Measurements from ENCODE around the gene C11orf91.
"Not testable (repeated sequence)": the region's sequence is repeated elsewhere in the genome, so short reads cannot be mapped to it uniquely, and the experiment has no call there.

C11orf91 gene

DNA sequence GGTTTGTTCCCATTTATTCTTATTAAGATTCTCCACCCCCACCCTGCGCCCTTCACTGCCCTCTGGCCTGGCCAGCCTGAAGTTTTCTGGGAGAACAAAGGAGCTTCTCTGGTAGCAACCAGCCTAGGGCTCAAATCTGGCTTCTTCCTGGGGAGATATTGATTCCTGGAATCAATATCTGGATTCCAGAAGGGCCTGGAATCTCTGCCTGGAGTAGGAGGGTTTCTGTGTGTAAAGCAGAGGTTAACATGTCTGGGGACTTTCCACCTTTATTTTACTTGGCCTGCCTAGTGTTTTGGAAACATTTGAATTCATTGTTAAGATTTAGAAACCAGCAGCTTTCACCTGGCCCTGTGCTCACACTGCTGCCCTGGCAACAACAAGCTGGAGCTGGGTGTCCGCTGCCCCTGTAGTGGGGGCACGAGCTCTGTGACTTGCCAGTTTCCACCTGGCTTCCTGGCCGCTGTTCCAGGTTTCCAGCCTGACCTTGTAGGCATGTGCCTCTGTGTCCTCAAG is 5.5 kb downstream of the C11orf91 start:
- no peak for DNase-seq

DNA sequence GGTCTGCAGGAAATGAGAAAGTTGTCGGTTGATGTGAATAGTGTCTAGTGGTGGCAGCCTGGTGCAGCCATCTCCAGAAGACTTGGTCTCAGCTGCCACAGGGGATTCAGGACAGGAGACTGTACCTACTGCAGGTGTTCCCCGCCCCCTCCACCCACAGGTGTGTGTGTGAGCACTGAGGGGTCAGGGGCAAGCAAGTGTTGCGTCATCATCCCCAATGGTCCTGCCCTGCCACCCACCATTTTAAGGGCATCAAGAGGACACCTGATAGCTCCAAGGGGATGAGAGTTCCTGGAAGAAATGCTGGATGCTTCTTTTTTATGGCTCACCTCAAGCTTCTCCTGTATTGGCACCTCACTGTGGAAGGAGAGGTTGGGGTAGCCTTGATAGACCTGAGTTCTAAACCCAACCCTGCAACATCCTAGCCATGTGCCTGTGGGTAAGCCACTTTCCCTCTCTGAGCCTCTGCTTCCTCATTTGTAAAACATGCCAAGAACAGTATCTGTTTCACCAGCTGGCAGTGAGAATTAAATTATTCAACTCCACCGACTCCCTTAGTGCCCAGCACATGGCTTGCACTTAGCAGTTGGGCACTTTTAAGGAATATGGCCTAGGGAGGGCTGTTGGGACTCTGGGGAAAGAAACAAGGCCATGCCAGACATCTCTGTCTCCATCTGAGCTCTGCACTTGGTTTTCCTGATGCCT is 6.1 kb downstream of the C11orf91 start:
- no peak for DNase-seq

DNA sequence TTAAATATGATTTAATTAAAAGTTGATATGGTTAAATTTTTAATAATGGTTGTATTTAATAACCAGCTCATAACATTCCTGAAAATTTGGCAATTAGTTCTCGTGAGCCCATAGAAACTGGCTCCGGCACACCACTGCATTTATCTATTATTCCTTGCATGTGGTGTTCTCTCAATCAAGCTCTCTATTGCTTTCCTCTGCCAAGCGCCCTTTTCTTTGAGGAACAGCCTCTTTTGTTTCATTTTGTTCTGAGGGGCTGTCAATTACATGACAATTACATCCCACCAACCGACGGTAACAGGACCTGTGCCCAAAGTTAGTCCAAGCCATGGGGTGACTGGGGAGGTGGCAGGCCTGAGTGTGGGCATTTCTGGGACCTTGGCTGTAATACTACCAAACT is 8.1 kb downstream of the C11orf91 start:
- DNase-seq: no peak

DNA sequence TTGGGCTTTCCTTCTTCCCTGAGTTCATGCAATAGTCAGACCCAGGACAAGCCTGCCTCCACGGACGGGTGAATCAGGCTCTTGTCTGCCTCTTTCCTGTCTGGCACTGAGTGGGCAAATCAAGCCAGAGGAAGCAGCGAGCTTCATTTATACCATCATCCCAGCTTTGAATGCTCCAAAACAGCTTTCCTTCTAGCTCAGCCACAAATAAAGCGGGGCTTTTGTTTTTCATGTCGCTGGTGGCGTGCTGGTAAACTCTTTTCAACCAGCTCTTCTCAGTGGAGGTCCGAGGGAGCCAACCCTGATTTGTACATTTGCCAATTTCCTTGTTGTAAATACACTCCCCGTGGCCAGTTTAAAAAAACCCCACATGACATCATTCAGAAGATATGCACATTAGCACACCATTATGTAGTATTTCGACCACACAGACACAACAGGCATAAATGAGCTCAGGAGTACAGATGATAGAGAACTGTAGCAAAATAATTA is 8.6 kb downstream of the C11orf91 start:
- no peak for DNase-seq

DNA sequence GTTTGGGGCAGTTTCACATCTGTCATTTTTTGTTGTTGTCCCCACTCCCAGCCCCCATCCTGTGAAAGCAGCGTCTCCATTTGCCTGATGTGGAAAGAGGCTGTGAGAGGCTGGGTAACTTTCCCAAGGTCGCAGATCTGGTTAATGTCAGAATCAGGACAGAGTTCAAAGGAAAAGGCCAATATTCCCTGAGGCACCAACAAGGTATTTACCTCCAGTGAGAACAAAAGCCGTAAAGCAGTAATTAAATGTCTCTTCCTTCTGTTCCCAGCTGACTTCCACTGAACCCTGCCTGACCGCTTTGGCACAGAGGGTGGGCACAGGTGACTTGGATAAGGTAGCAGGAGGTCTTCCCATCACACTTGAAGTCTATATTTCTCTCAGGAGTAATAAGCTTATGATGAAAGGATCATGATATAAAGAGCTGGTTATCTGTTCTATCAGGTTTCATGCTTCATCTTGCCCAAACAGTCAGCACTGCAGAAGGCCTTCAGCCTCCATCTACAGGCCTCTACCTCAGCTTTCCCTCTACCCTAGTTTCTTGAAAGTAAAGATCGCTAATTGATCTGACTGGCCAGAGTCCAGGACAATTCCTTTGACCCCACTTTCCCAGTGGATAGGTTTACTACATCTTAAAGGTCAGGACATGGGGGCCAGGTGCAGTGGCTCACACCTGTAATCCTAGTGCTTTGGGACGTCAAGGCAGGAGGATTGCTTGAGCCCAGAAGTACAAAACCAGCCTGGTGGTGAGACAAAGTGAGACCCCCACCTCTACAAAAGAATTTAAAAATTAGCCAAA is 9.4 kb downstream of the C11orf91 start:
- DNase-seq: no peak

DNA sequence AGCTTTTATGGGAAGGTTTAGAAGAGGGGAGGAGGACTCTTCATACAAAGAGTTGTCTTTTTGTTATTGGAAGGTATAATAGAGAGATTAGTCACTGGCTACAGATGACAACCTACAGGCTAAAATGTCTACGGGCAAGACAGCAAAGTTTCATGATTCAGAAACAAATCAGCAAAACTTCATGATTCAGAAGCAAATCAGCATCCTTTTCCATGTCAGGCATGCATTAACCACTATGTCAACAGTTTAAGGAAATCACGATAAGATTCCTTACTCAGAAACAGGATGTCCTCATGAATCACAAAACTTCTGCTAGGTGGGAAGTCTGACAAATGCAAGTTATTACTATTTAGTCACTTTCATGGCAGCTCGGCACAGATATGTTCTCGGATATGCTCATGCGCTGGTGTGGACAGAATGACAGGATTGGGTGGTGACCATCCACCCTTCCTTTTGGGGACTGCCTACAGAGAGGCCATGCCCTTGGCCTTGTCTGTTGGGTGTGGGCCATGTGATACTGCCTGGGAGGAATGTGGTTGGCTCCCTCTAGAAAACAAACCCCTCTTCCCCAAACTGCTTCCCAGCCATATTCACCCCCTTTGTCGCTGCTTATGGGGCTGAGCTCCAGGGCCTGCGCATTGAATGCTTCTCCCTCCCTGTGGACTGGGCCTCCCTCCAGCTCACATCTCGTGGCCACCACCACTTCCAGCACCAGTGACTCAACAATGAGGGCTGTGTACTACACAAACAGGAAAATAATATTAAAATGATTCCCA is 10.1 kb downstream of the C11orf91 start:
- no peak for DNase-seq

DNA sequence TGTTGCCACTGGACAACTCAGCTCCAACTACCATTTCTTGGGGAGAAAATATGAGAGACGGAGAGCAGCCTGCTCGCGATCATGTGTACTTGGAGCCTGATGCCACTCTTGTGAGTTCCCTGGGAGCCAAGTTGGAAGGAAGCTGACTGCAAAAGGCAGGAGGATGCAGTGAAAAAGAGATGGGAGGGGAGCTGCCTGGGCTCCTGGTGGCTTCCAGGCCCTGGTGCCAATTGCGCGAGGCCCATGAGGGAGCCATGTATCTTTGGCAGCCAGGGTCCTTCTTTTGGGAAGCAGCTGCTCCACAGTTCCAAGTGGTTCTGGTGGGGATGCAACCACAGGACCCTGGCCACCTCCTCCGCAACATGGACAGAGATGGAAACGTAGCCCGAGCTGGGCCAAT is 11.1 kb downstream of the C11orf91 start:
- DNase-seq: peak; percentile 44

DNA sequence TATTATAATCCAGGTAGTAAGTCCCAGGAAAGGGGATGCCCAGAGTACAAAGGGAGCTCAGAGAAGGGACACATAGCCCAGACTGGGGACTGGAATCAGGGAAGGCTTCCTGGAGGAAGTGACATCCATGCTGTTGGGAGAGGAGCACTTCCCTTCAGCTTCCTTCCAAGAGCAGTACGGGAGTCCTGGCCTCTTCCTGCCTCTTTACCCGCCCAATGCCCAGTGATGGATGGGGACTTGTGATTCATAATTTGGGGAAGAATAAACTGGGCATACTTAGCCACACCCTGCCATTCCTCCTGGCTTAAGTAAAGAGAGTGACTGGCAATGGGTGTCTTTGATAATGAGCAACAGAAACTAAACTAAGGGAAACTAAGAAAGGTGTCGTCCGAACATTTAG is 11.5 kb downstream of the C11orf91 start:
- no peak for DNase-seq

DNA sequence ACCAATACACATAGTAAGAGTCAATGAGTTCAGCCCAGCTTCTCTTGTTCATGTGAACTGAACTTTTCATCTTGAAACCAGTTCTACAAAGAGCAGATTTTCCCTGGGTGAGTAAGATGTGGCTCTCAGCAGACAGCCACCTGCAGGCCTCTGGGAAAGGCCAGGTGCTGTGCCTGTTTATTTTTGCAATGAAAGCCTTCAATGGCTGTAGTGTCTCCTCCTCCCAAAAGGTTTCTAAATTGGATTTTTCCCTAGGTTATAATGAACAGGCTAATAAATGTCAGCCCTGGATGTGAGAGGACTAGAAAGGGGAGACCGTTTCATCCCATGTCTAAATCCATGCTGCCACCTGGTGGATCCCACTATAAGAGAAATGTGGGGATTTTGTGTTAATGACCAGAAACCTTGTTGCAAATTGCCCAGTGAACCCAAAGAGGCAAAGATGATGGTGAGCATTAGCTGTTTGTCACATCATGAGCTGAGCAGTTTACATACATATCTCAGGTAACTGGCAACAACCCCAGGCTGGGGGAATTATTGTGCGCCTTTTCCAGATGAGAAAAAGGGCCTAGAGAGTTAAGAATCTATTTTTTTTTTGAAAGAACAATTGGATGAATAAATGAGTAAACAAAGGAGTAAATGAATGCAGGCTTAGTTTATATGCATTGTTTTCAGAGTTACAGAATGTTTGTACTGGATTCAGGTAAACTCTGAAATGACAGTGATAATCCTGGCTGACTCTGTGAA is 12.7 kb downstream of the C11orf91 start:
- DNase-seq: peak; percentile 44

DNA sequence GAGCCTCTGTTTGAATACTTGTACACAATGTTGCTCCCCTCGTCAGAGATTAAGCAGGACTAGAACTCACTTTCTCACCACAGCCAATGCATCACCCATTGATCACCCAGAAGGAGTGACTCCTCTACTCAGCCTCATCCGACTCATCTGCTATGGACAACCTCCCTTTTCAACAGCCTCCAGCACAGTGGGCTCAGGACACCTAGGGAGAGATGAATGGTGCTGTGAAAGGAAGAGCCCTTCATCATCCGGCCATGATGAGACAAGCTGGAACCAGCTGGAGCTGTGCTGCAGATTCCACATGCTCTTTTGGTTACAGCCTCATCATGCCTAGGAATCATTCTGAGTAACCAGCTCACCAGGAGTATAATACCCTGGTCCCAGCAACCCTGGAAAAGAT is 15.5 kb downstream of the C11orf91 start:
- DNase-seq: peak; percentile 26

DNA sequence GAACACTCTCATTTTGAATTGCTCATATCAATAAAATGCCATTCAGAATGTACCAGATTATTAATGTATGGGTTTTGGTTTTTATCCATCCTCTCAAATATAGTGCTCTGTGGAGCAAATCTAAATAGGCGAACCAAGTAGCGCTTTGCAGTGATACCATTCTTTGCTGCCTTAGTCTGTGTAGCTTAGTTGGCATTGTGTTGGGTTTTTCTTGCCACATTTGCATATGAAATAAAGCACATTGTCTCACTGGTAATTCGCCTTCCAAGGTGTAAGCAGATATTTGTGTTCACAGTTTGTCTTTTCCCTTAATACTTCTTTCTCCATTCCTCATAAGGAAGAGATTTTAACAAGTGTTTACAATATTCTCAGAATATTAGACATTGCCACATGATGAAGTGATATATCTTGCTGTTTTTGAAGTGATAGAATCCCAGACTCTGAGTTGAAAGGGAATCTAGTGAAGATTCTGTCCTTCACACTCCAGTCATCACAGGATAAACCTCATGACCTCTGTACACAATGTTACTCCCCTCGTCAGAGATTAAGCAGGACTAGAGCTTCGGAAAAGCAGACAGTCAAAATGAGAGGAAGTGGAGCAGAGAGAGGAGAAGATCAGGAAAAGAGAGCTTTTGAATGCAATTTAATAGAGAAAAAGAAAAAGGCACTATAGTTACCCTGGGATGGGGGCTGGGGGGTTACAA is 16.5 kb downstream of the C11orf91 start:
- no peak for DNase-seq

DNA sequence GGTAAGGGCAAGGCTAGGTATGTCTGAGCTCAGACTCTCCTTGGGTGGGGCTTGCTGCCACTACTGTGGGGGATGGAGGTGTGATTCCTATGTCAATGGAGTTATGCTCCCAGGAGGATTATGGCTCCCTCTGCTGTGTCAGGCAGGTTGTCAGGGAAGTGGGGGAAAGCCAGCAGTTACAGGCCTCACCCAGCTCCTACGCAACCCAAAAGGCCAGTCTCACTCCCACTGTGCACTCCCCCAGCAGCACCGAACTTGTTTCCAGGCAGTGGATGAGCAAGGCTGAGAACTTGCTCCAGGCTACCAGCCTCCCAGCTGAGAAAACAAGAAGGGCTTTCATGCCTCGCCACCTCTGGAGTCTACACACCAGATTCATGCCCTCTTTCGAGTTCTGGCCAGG is 18.2 kb downstream of the C11orf91 start:
- peak; percentile 33 for DNase-seq

DNA sequence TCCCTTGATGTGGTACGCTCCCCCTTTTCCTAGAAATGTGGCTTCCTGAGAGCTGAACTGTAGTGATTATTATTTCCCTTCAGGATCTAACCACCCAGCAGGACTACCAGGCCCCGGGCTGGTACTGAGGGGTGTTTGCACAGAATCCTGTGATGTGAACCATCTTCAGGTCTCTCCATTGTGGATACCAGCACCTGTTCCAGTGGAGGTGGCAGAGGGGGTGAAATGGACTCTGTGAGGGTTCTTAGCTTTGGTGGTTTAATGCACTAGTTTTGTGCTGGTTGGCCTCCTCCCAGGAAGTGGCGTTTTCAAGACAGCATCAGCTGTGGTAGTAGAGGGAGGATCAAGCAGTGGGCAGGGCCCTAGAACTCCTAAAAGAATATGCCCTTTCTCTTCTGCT is 18.6 kb downstream of the C11orf91 start:
- peak; percentile 23 for DNase-seq

DNA sequence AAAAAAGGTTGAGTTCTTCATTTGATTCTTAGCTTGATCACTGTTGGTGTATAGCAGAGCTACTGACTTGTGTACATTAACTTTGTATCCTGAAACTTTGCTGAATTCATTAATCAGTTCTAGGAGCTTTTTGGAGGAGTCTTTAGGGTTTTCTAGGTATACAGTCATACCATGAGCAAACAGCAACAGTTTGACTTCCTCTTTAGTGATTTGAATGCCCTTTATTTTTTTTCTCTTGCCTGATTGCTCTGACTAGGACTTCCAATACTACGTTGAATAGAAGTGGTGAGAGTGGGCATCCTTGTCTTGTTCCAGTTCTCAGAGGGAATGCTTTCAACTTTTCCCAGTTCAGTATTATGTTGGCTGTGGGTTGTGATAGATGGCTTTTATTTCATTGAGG is 22.0 kb downstream of the C11orf91 start:
- not testable (repeated sequence) for DNase-seq

DNA sequence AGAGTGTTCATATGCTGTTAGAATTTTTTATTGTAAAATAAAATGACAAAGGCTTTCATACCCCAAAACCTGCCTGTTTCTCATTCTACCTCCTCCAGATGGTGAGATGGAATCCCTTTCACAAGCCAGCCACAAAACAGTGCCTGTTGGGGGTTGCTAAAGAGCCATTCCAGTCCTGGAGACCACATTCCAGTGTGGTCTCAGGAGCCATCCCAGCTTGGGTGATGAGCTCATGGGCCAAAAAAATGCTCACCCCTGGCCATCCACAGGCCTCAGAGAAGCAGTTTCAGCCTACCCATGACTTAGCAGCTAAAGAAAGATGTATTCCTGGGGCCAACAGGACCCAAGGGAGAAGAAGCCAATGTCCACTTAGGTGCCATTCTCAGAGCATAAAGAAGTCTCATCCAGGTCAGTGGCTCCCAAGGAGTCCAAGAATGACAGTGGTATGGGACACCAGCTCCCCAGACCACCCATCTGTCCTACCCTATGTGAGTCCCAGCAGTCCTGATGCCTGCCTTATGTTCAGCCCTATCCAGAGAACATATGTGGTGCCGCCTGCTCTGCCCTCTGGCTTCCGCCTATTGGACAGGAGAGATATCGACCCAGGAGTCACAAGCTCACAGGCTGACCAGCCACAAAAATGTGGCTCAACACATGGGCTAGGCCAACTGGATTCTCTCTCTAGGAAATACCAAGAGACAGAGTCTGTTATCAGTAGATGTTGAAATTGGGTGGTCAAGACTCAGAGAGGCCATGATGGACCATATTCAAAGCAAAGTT is 26.4 kb downstream of the C11orf91 start:
- no peak for DNase-seq

DNA sequence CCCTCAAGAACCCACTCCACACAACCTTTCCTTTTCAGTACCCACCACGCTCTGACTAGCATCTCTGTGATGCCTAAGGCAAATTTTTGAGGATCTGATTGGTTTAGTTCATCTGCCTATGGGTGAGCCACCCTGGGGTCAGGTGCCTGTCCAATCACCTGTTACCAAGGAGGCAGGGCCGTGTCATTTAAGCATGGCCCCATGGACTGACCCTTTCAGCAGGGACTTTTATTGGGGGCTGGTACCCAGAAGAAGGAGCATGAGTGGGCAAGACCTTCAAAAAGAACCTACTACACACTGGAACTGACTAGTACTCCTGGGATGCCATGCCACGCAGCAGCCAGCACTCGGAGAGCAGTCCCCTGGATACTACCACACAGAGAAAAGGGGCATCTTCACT is 28.4 kb downstream of the C11orf91 start:
- no peak for DNase-seq

DNA sequence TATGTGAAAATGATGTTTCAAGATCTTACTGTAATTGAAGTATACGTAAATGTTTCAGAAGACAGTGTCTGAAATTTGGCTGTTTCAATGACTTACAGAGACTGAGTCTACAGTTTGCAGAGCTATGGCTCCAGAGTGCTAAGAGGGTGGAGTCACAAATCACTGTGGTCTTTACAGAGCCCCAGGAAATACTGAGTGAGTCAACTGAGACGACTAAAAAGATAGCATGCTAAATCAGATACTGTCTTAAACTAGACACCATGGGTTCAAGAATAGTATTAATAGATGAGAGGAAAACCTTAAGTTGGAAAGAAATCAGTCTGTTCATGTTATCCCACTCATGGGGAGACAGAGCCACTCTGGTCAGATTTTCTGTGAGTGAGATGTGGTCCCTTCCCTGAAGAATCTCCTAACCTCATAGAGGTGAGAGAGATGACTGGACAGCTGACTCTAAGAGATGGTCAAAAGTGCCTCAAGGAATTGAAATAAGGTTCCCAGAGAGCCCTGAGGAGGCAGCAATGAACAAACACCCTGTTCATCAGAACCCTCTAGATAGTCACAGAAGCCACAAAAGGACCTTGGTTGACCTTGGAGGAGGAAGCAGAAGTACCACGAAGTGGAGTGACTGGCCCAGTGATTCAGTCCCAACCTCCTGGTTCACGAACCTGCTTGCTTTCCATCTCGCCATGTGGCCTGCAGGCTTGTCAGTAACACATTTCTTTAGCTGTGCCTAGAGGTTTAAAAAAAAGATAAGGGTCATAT is 30.2 kb downstream of the C11orf91 start:
- DNase-seq: no peak

DNA sequence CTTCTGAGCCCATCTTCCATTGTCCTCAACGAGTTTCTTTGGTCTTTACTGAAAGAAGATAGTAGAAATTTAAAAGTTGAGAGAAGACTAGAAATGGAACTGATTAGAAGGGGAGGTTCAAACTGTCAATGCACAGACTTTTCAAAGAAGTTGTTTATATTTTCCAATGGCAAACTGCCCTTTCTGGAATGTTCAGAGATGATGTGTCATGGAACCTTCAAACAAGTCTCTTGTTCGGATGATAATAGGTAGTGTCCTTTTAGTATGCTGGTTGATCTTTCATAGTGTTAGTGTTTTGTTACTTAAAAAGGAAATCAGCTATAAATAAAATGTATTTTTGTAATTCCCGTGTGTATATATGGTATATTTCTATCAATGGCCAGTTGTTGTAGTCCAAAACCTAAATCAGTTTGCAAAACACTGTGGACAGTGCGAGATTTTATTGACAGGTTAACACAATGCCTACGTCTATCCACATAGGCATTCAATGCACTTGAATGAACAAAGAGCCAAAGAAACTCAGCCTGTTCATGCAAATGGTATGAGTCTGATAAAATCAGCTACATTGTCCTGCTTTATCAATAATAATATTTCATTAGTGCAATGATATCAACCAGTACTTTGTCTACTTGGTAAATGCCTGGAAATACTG is 30.9 kb downstream of the C11orf91 start:
- DNase-seq: no peak

DNA sequence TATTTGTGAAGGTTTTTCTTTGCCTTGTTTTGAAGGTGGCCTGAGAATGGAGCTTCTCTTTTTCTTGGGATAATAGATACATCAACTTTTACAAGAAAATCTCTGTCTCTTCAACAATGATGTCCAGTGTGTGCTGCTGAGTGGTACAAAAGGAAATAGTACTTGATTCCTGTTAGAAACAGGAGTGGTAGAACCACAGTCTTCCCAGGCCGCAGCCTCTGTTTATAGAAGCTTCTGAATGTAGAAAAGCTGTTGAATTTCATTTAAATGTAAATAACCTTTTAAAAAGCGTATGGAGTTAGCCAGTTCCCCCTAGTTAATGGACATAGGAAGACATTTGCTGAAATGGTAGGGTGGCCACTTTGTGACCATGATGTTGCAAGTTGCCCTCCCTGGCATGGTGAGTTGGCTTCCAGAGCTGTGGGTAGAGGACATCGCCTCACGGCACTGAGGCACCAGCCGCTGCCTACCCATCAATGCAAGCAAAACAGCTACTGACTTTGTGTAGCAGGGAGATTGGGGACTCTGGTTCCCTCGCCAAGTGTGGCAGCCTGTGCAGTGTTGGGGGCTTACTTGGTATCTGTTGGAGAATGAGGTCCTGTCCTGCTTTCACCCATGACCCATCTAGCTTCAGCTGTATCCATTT is 31.6 kb downstream of the C11orf91 start:
- DNase-seq: no peak
